Measurements from ENCODE around the gene PIGL. TPM values are rescaled to one million over a fixed set of nuclear protein-coding genes. Genes with fewer than 3 reads are reported as not detected.

PIGL gene
- total RNA-seq, 1 experiment from 2014 or later = 16.0 TPM

DNA sequence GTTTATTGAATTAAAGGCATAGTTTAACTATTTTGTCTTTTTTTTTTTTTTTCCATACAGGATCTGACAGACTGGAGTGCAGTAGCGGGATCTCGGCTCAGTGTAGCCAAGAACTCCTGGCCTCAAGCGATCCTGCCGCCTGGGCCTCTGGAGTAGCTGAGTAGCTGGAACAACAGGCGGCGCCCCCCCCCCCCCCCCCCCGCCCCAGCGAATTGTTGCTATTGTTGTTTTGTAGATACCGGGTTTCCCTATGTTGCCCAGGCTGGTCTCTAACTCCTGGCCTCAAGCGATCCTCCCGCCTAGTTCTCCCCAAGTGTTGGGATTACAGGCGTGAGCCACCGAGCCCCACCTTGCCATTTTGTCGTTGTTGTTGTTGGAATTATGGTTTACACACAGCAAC is 137.6 kb downstream of the PIGL start:
- CTCF ChIA-PET = no interaction called here
- TF ChIP-seq, protein P1, sequence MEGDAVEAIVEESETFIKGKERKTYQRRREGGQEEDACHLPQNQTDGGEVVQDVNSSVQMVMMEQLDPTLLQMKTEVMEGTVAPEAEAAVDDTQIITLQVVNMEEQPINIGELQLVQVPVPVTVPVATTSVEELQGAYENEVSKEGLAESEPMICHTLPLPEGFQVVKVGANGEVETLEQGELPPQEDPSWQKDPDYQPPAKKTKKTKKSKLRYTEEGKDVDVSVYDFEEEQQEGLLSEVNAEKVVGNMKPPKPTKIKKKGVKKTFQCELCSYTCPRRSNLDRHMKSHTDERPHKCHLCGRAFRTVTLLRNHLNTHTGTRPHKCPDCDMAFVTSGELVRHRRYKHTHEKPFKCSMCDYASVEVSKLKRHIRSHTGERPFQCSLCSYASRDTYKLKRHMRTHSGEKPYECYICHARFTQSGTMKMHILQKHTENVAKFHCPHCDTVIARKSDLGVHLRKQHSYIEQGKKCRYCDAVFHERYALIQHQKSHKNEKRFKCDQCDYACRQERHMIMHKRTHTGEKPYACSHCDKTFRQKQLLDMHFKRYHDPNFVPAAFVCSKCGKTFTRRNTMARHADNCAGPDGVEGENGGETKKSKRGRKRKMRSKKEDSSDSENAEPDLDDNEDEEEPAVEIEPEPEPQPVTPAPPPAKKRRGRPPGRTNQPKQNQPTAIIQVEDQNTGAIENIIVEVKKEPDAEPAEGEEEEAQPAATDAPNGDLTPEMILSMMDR (IDR thresholded peaks at IDR 0.05; ENCODE audit: unreplicated experiment) = no peak
- DNase-seq = no peak
- Mint-ChIP-seq H3K27me3 (ENCODE audit: unreplicated experiment) (no peaks in the 10 kb centered on the region), H3K27ac (ENCODE audit: unreplicated experiment) (no peak overlapping the region), H3K36me3 (ENCODE audit: insufficient read depth, unreplicated experiment) (peaks cover 19% of the 10 kb centered on the region), H3K4me3 (ENCODE audit: low read depth, unreplicated experiment) (no peak overlapping the region), H3K9me3 (ENCODE audit: low read depth, unreplicated experiment) (no peaks in the 10 kb centered on the region), H3K4me1 (ENCODE audit: low read depth, unreplicated experiment) (no peaks in the 10 kb centered on the region)
- intact Hi-C loops (cut with micrococcal nuclease; ENCODE audit: unreplicated experiment) = loop anchor here (5.0 kb wide), 1 partner anchor 67 kb away; no protein-coding TSS in a partner anchor
- BruUV-seq (replicated peaks) = no TSS peak

DNA sequence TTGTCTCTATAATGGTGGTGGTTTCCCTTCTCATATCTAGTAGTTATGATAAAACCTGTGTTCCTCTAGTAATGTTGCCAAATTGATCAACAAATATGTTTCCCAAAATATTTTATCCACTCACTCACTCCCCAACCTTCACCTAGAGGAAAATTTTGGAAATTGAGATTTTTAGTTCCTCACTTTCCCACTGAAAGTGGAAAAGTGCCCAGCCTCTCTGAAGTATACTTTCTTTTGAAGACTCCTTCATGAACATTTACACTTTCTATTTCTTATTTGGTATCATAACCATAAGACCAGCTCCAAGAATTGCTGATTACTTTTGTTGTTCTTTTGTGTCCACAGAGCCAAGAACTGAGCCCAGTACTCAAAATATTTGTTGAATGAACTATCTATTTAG is 141.4 kb downstream of the PIGL start:
- BruUV-seq (replicated peaks) = no TSS peak
- H3K27ac Mint-ChIP-seq (ENCODE audit: unreplicated experiment) = no peak overlapping the region
- intact Hi-C loops (cut with micrococcal nuclease; ENCODE audit: unreplicated experiment) = no loop called here
- no peaks in the 10 kb centered on the region for H3K4me1 Mint-ChIP-seq (ENCODE audit: low read depth, unreplicated experiment)
- CTCF ChIA-PET = no interaction called here
- DNase-seq = no peak
- no peak overlapping the region for H3K4me3 Mint-ChIP-seq (ENCODE audit: low read depth, unreplicated experiment)
- peaks cover 4% of the 10 kb centered on the region for H3K36me3 Mint-ChIP-seq (ENCODE audit: insufficient read depth, unreplicated experiment)
- TF ChIP-seq, protein P1 (IDR thresholded peaks at IDR 0.05; ENCODE audit: unreplicated experiment) = no peak
- no peaks in the 10 kb centered on the region for H3K27me3 Mint-ChIP-seq (ENCODE audit: unreplicated experiment)
- no peaks in the 10 kb centered on the region for H3K9me3 Mint-ChIP-seq (ENCODE audit: low read depth, unreplicated experiment)

DNA sequence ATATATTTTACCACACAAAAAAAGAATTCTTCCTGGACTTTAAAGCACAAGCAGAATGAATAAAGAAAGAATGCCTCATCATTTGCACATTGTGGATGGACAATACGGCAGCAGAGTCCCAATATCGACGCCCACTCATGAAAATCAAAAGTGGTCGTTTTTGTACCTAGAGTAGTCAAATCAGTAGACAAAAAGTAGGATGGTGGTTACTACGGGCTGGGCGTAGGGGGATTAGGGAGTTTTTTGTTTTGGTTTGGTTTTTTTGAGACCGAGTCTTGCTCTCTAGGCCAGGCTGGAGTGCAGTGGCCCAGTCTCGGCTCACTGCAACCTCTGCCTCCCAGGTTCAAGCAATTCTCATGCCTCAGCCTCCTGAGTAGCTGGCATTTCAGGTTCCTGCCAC is 144.9 kb downstream of the PIGL start:
- no TSS peak for BruUV-seq (replicated peaks)
- H3K27ac Mint-ChIP-seq (ENCODE audit: unreplicated experiment) = no peak overlapping the region
- intact Hi-C loops (cut with micrococcal nuclease; ENCODE audit: unreplicated experiment) = loop anchor here (5.0 kb wide), 1 partner anchor 160 kb away; no protein-coding TSS in a partner anchor

DNA sequence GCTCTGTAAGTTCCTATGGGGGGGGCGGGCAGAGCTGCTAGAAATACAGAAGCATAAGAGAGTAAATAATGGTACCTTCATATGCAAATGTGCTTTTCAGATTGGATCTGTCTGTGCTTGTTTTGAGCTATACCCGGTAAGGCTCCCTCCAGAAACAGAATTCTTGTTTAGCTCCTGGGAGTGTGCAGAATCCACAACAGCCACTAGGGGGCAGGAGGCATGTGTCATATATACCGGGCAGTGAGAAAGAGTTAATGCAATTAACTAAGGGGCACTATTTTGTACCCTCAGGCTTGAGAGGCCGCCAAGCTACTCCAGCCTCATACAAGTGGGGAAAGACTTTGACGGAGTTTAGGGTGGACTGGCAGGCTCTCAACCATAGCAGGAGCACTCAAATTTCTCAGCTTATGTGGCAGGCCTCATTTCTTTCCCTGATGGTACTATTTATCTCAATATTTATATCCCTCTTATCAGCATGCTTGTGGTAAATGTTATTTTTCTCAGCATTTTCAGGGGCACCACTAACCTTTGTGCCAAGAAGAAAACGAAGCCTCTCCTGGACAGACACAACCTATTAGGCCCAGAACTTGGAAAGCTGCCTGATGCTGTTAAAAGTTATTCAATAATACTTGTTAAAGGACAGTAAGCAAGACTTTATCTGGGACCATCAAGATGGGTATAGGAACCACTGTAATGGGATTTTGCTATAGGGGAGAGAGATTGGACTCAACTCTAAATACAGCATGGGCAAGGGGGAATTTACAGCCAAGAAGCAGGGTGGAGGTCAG is 146.9 kb downstream of the PIGL start:
- Mint-ChIP-seq H3K36me3 (ENCODE audit: insufficient read depth, unreplicated experiment) (no peaks in the 10 kb centered on the region), H3K27me3 (ENCODE audit: unreplicated experiment) (no peaks in the 10 kb centered on the region), H3K27ac (ENCODE audit: unreplicated experiment) (no peak overlapping the region), H3K9me3 (ENCODE audit: low read depth, unreplicated experiment) (no peaks in the 10 kb centered on the region), H3K4me1 (ENCODE audit: low read depth, unreplicated experiment) (no peaks in the 10 kb centered on the region), H3K4me3 (ENCODE audit: low read depth, unreplicated experiment) (no peak overlapping the region)
- intact Hi-C loops (cut with micrococcal nuclease; ENCODE audit: unreplicated experiment) = loop anchor here (5.0 kb wide), 1 partner anchor 158 kb away; no protein-coding TSS in a partner anchor
- TF ChIP-seq, protein P1 (IDR thresholded peaks at IDR 0.05; ENCODE audit: unreplicated experiment) = peak; percentile 75
- CTCF ChIA-PET = interaction anchor here (0.6 to 1.7 kb wide), 15 partner anchors 9 to 1705 kb away, joined by 3 to 11 read pairs (median 4); partner anchors contain the start of genes CENPV, TRPV2 and UBB
- BruUV-seq (replicated peaks) = no TSS peak
- peak; percentile 71 for DNase-seq

More for the DNA sequence above, 144.9 kb downstream of the PIGL start:
- CTCF ChIA-PET = no interaction called here
- TF ChIP-seq, protein P1 (IDR thresholded peaks at IDR 0.05; ENCODE audit: unreplicated experiment) = no peak
- Mint-ChIP-seq H3K9me3 (ENCODE audit: low read depth, unreplicated experiment) (no peaks in the 10 kb centered on the region), H3K4me1 (ENCODE audit: low read depth, unreplicated experiment) (no peaks in the 10 kb centered on the region), H3K4me3 (ENCODE audit: low read depth, unreplicated experiment) (no peak overlapping the region), H3K36me3 (ENCODE audit: insufficient read depth, unreplicated experiment) (no peaks in the 10 kb centered on the region), H3K27me3 (ENCODE audit: unreplicated experiment) (no peaks in the 10 kb centered on the region)
- DNase-seq = no peak

All from Calu3 (cell line).